Mammary epithelial cell (primary cell): ENCODE data around the gene ERV3-1.

Experiments
- EZH2 ChIP-seq: IDR thresholded peaks from 2 replicates; pipeline ENCODE4 v1.6.1; 2012; ENCODE audit warnings: low read length, inconsistent platforms, borderline replicate concordance
- TF ChIP-seq, protein P1 (sequence below), 2 donors: IDR thresholded peaks in 1 of 2; conservative IDR thresholded peaks in 1 of 2; 2 replicates each; pipeline ENCODE4 v1.5.1; 2011 to 2012; ENCODE audit warnings: inconsistent platforms in 2 of 2, low read length in 2 of 2, mild to moderate bottlenecking in 2 of 2, control low read depth in 1 of 2, low read depth in 1 of 2; ENCODE audit not compliant: insufficient read depth in 1 of 2; ENCODE audit errors: extremely low read depth in 1 of 2

DNA sequence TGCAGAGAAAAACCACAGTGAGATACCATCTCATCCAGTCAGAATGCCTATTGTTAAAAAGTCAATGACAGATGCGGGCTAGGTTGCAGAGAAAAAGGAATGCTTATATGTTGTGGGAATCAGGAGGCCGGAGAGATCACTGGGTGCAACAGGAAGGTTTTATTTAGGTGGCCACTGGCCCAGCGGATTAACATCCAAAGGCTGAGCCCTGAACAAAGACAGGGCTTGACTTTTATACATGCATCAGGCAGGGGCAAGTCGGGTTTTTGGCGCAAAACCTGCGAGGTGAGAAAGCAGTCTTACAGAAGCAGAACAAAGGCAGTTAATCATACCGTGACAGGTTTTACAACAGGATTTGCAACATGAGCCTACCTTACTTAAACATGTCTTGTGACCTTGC, 16.3 kb downstream of the ERV3-1 start:
- TF ChIP-seq, protein P1, sequence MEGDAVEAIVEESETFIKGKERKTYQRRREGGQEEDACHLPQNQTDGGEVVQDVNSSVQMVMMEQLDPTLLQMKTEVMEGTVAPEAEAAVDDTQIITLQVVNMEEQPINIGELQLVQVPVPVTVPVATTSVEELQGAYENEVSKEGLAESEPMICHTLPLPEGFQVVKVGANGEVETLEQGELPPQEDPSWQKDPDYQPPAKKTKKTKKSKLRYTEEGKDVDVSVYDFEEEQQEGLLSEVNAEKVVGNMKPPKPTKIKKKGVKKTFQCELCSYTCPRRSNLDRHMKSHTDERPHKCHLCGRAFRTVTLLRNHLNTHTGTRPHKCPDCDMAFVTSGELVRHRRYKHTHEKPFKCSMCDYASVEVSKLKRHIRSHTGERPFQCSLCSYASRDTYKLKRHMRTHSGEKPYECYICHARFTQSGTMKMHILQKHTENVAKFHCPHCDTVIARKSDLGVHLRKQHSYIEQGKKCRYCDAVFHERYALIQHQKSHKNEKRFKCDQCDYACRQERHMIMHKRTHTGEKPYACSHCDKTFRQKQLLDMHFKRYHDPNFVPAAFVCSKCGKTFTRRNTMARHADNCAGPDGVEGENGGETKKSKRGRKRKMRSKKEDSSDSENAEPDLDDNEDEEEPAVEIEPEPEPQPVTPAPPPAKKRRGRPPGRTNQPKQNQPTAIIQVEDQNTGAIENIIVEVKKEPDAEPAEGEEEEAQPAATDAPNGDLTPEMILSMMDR (conservative IDR thresholded peaks at IDR 0.05 in 1 of 2, IDR thresholded peaks at IDR 0.05 in 1 of 2; ENCODE audit: extremely low read depth in 1 of 2, insufficient read depth in 1 of 2, low read depth in 1 of 2, low read length in 2 of 2): no peak
- no peak for TF ChIP-seq EZH2
